Neuronal stem cell (in vitro differentiated cells): ENCODE results near the gene PRIMPOL.

Experiments used
- DNase-seq: peaks from one replicate; pipeline ENCODE4 v3.0.0-alpha.2; 2013; ENCODE audit warnings: low spot score
- H2AFZ ChIP-seq: one replicate; pipeline ENCODE4 v1.6.1; 2013; ENCODE audit warnings: mild to moderate bottlenecking, low read length, inconsistent platforms
- H2AK5ac ChIP-seq: 2 replicates; pipeline ENCODE4 v1.6.1; 2013; ENCODE audit warnings: low read depth, mild to moderate bottlenecking, inconsistent platforms, low read length, moderate library complexity, mixed read lengths
- H2BK120ac ChIP-seq: 2 replicates; pipeline ENCODE4 v1.6.1; 2013; ENCODE audit warnings: low read depth, mild to moderate bottlenecking, inconsistent platforms, low read length, moderate library complexity, mixed read lengths
- H2BK12ac ChIP-seq: one replicate; pipeline ENCODE4 v1.6.1; 2013; ENCODE audit warnings: low read length, inconsistent platforms
- H2BK15ac ChIP-seq: 2 replicates; pipeline ENCODE4 v1.6.1; 2013; ENCODE audit warnings: mild to moderate bottlenecking, low read length, inconsistent platforms, mixed read lengths
- H2BK5ac ChIP-seq: one replicate; pipeline ENCODE4 v1.6.1; 2013; ENCODE audit warnings: inconsistent platforms, mild to moderate bottlenecking, low read length, moderate library complexity
- H3K14ac ChIP-seq: one replicate; pipeline ENCODE4 v1.6.1; 2013; ENCODE audit warnings: low read length, inconsistent platforms
- H3K18ac ChIP-seq: 2 replicates; pipeline ENCODE4 v1.6.1; 2013; ENCODE audit warnings: low read length, inconsistent platforms
- H3K23ac ChIP-seq: 2 replicates; pipeline ENCODE4 v1.6.1; 2013; ENCODE audit warnings: low read depth, mild to moderate bottlenecking, mixed read lengths, low read length, inconsistent platforms; ENCODE audit not compliant: poor library complexity
- H3K27ac ChIP-seq: replicated peaks from 3 replicates; pipeline ENCODE4 v1.5.1; 2013; ENCODE audit warnings: low read length, inconsistent platforms
- H3K27me3 ChIP-seq, 3 experiments: 2 replicates each; pipeline ENCODE4 v1.6.1; 2013; ENCODE audit warnings: low read length in 3 of 3, mild to moderate bottlenecking in 2 of 3, inconsistent platforms in 1 of 3, low read depth in 1 of 3, mixed read lengths in 1 of 3, moderate library complexity in 1 of 3; ENCODE audit not compliant: control insufficient read depth in 3 of 3, insufficient read depth in 3 of 3
- H3K36me3 ChIP-seq, 2 donors: replicated peaks in 1 of 2; 2 replicates each; pipeline ENCODE4 v1.6.1; 2013; ENCODE audit warnings: low read length in 2 of 2; ENCODE audit not compliant: control insufficient read depth in 2 of 2, insufficient read depth in 2 of 2
- H3K4ac ChIP-seq: 2 replicates; pipeline ENCODE4 v1.6.1; 2013; ENCODE audit warnings: inconsistent platforms, mild to moderate bottlenecking, low read length, moderate library complexity
- H3K4me1 ChIP-seq, 2 donors: 1 replicate in 1 of 2; 2 replicates in 1 of 2; pipeline ENCODE4 v1.6.1; 2013; ENCODE audit warnings: low read length in 2 of 2, low read depth in 1 of 2; ENCODE audit not compliant: control insufficient read depth in 2 of 2, insufficient read depth in 1 of 2
- H3K4me2 ChIP-seq: one replicate; pipeline ENCODE4 v1.6.1; 2013; ENCODE audit warnings: mild to moderate bottlenecking, low read length, inconsistent platforms; ENCODE audit not compliant: insufficient read depth, poor library complexity, severe bottlenecking
- H3K4me3 ChIP-seq, 2 donors: 2 replicates each; pipeline ENCODE4 v1.5.1; 2013; ENCODE audit warnings: low read length in 2 of 2, mild to moderate bottlenecking in 2 of 2, inconsistent platforms in 1 of 2, moderate library complexity in 1 of 2
- H3K79me1 ChIP-seq: one replicate; pipeline ENCODE4 v1.6.1; 2013; ENCODE audit warnings: low read depth, mild to moderate bottlenecking, inconsistent platforms, low read length, moderate library complexity
- H3K9ac ChIP-seq: one replicate; pipeline ENCODE4 v1.6.1; 2013; ENCODE audit warnings: mild to moderate bottlenecking, low read depth, low read length, inconsistent platforms; ENCODE audit not compliant: poor library complexity
- H3K9me3 ChIP-seq, 2 donors: replicated peaks in 1 of 2; 2 replicates each; pipeline versions ENCODE3 to v1.6.1; 2013; ENCODE audit warnings: low read length in 2 of 2, mild to moderate bottlenecking in 2 of 2, inconsistent platforms in 1 of 2, low read depth in 1 of 2, mixed read lengths in 1 of 2, moderate library complexity in 1 of 2; ENCODE audit not compliant: control insufficient read depth in 2 of 2, insufficient read depth in 1 of 2
- H4K8ac ChIP-seq: one replicate; pipeline ENCODE4 v1.6.1; 2013; ENCODE audit warnings: low read depth, mild to moderate bottlenecking, inconsistent platforms, low read length, moderate library complexity
- H4K91ac ChIP-seq: one replicate; pipeline ENCODE4 v1.6.1; 2013; ENCODE audit warnings: low read length, low read depth, mild to moderate bottlenecking, inconsistent platforms; ENCODE audit not compliant: poor library complexity
- WGBS, 2 donors: extraction: QIAGEN DNeasy Blood & Tissue Kit; methylation state at CpG; one replicate each; pipeline ENCODE4 v1.1.7; 2013; ENCODE audit warnings: missing lambda C conversion rate in 2 of 2, mixed read lengths in 1 of 2; ENCODE audit not compliant: insufficient read length in 2 of 2, insufficient replicate concordance in 1 of 2; ENCODE audit errors: extremely low coverage in 2 of 2; 5-methylcytosine and 5-hydroxymethylcytosine counted together

Gene PRIMPOL

GRCh38 chr4:184727430-184727829 is 77.9 kb downstream of the PRIMPOL start:
- no peak overlapping the region for H3K4ac ChIP-seq
- no peak overlapping the region for H2AK5ac ChIP-seq
- no peak for DNase-seq
- no peak overlapping the region for H3K4me2 ChIP-seq
- no peak overlapping the region for H3K4me3 ChIP-seq
- no peak overlapping the region for H3K18ac ChIP-seq
- no peak overlapping the region for H2BK5ac ChIP-seq
- peaks cover 21 to 96% of the 10 kb centered on the region in 2 donors for H3K36me3 ChIP-seq
- H2AFZ ChIP-seq, result no peak overlapping the region
- H3K4me1 ChIP-seq, result peaks cover 3 to 6% of the 10 kb centered on the region in 2 donors
- no peak overlapping the region for H3K14ac ChIP-seq
- no peak overlapping the region for H4K8ac ChIP-seq
- H3K27me3 ChIP-seq, result no peaks in the 10 kb centered on the region
- H3K9me3 ChIP-seq, result peaks cover 0 to 9% of the 10 kb centered on the region in 2 donors
- no peak overlapping the region for H3K27ac ChIP-seq
- WGBS, 2 donors, result no CpG with 5 or more reads among the region's 3 CpGs
- H2BK120ac ChIP-seq, result no peak overlapping the region
- H3K79me1 ChIP-seq, result peaks cover 6% of the 10 kb centered on the region
- no peak overlapping the region for H3K9ac ChIP-seq
- no peak overlapping the region for H2BK15ac ChIP-seq
- no peak overlapping the region for H2BK12ac ChIP-seq
- H4K91ac ChIP-seq, result no peak overlapping the region
- no peak overlapping the region for H3K23ac ChIP-seq

- no peak overlapping the region for H4K91ac ChIP-seq
- no peak overlapping the region for H3K4me2 ChIP-seq
- H3K4me3 ChIP-seq, result no peak overlapping the region
- H3K27me3 ChIP-seq, result no peaks in the 10 kb centered on the region
- DNase-seq, result no peak
- H3K14ac ChIP-seq, result no peak overlapping the region
- H3K23ac ChIP-seq, result no peak overlapping the region
- no peak overlapping the region for H2BK120ac ChIP-seq
- H3K18ac ChIP-seq, result no peak overlapping the region
- peaks cover 3 to 8% of the 10 kb centered on the region in 2 donors for H3K4me1 ChIP-seq
- no peak overlapping the region for H3K9ac ChIP-seq
- H3K4ac ChIP-seq, result no peak overlapping the region
- peaks cover 0 to 7% of the 10 kb centered on the region in 2 donors for H3K9me3 ChIP-seq
- no peak overlapping the region for H4K8ac ChIP-seq
- H2BK5ac ChIP-seq, result no peak overlapping the region
- no peak overlapping the region for H2AK5ac ChIP-seq
- H3K27ac ChIP-seq, result no peak overlapping the region
- no CpG with 5 or more reads among the region's 2 CpGs for WGBS, 2 donors
- peaks cover 21 to 84% of the 10 kb centered on the region in 2 donors for H3K36me3 ChIP-seq
- H2BK12ac ChIP-seq, result no peak overlapping the region
- no peak overlapping the region for H2AFZ ChIP-seq
- no peak overlapping the region for H2BK15ac ChIP-seq
- H3K79me1 ChIP-seq, result peaks cover 9% of the 10 kb centered on the region
Observed at GRCh38 chr4:184728858-184729257, 79.3 kb downstream of the PRIMPOL start.

GRCh38 chr4:184729946-184730345 is 80.4 kb downstream of the PRIMPOL start:
- H3K4ac ChIP-seq, result no peak overlapping the region
- H3K4me1 ChIP-seq, result peaks cover 3 to 10% of the 10 kb centered on the region in 2 donors
- no peak overlapping the region for H2AK5ac ChIP-seq
- H2AFZ ChIP-seq, result no peak overlapping the region
- H2BK120ac ChIP-seq, result no peak overlapping the region
- H3K4me2 ChIP-seq, result no peak overlapping the region
- DNase-seq, result no peak
- peaks cover 0 to 7% of the 10 kb centered on the region in 2 donors for H3K9me3 ChIP-seq
- H3K14ac ChIP-seq, result no peak overlapping the region
- H2BK5ac ChIP-seq, result no peak overlapping the region
- H3K23ac ChIP-seq, result no peak overlapping the region
- no peak overlapping the region for H4K8ac ChIP-seq
- H2BK12ac ChIP-seq, result no peak overlapping the region
- WGBS, 2 donors, result no CpG with 5 or more reads among the region's 5 CpGs
- H3K79me1 ChIP-seq, result peaks cover 9% of the 10 kb centered on the region
- no peak overlapping the region for H3K4me3 ChIP-seq
- no peaks in the 10 kb centered on the region for H3K27me3 ChIP-seq
- no peak overlapping the region for H3K9ac ChIP-seq
- H2BK15ac ChIP-seq, result no peak overlapping the region
- peaks cover 21 to 74% of the 10 kb centered on the region in 2 donors for H3K36me3 ChIP-seq
- H3K18ac ChIP-seq, result no peak overlapping the region
- H4K91ac ChIP-seq, result no peak overlapping the region
- no peak overlapping the region for H3K27ac ChIP-seq

GRCh38 chr4:184731056-184731455 is 81.5 kb downstream of the PRIMPOL start:
- no peak overlapping the region for H3K23ac ChIP-seq
- H2BK5ac ChIP-seq, result no peak overlapping the region
- no peak overlapping the region for H2BK120ac ChIP-seq
- no peak overlapping the region for H4K91ac ChIP-seq
- no peak overlapping the region for H2AK5ac ChIP-seq
- no peak overlapping the region for H2BK15ac ChIP-seq
- no CpG with 5 or more reads among the region's 6 CpGs for WGBS, 2 donors
- peaks cover 20 to 63% of the 10 kb centered on the region in 2 donors for H3K36me3 ChIP-seq
- H3K4me2 ChIP-seq, result no peak overlapping the region
- no peaks in the 10 kb centered on the region for H3K27me3 ChIP-seq
- no peak overlapping the region for H2AFZ ChIP-seq
- peaks cover 9% of the 10 kb centered on the region for H3K79me1 ChIP-seq
- H3K27ac ChIP-seq, result no peak overlapping the region
- H4K8ac ChIP-seq, result no peak overlapping the region
- no peak overlapping the region for H3K4me3 ChIP-seq
- DNase-seq, result no peak
- no peak overlapping the region for H3K9ac ChIP-seq
- H3K18ac ChIP-seq, result no peak overlapping the region
- peaks cover 3 to 10% of the 10 kb centered on the region in 2 donors for H3K4me1 ChIP-seq
- H3K9me3 ChIP-seq, result peaks cover 0 to 7% of the 10 kb centered on the region in 2 donors
- no peak overlapping the region for H3K14ac ChIP-seq
- H2BK12ac ChIP-seq, result no peak overlapping the region
- no peak overlapping the region for H3K4ac ChIP-seq
